OCI-LY7 (cell line): ENCODE measurements around the gene CINP. TPM values are rescaled to one million over a fixed set of nuclear protein-coding genes. Genes with fewer than 3 reads are reported as not detected.
"Not testable (repeated sequence)": the region's sequence is repeated elsewhere in the genome, so short reads cannot be mapped to it uniquely, and the experiment has no call there.

Experiments used
- BruUV-seq: library from RNA; stranded (reverse); fragments of 400-500 nt; replicated peaks from 2 replicates; lab custom pipeline; 2021; lab: Mats Ljungman, UMichigan
- CTCF ChIA-PET: fragments of 300-600 bp; sonication (Branson Sonifier 250); formaldehyde crosslinking; loops from one replicate; lab custom pipeline; 2022; ENCODE audit warnings: antibody characterized with exemption; ENCODE audit not compliant: unreplicated experiment; lab: Charles Lee
- POLR2A ChIA-PET: fragments of 300-600 bp; sonication (Branson Sonifier 250); formaldehyde crosslinking; loops from one replicate; lab custom pipeline; 2022; ENCODE audit warnings: antibody characterized with exemption; lab: Charles Lee
- DNase-seq: peaks from one replicate; pipeline ENCODE4 v3.0.0-alpha.2; 2015; ENCODE audit warnings: low spot score
- H2AFZ ChIP-seq: fragments of 200-600 bp; sonication (generic), shearing (Covaris generic); 2 replicates; pipeline ENCODE4 v1.6.1; 2014; ENCODE audit warnings: mild to moderate bottlenecking, antibody characterized with exemption, low read length, moderate library complexity
- H3K27ac ChIP-seq: fragments of 200-600 bp; sonication (generic); 2 replicates; pipeline ENCODE4 v1.5.1; 2014; ENCODE audit warnings: mixed run types, low read depth, mild to moderate bottlenecking, moderate library complexity, low read length, inconsistent platforms; ENCODE audit not compliant: poor library complexity, severe bottlenecking
- H3K36me3 ChIP-seq: fragments of 200-600 bp; sonication (generic); 2 replicates; pipeline ENCODE4 v1.6.1; 2014; ENCODE audit warnings: mild to moderate bottlenecking, antibody characterized with exemption, low read length, moderate library complexity, mixed read lengths; ENCODE audit not compliant: insufficient read depth
- H3K4me1 ChIP-seq: fragments of 200-600 bp; sonication (generic); 2 replicates; pipeline ENCODE4 v1.5.1; 2014; ENCODE audit warnings: mild to moderate bottlenecking, low read length; ENCODE audit not compliant: insufficient read depth, poor library complexity, severe bottlenecking
- H3K4me2 ChIP-seq: fragments of 200-600 bp; sonication (generic); 2 replicates; pipeline ENCODE4 v1.6.1; 2014; ENCODE audit warnings: mild to moderate bottlenecking, low read length
- H3K4me3 ChIP-seq: fragments of 200-600 bp; sonication (generic); 2 replicates; pipeline ENCODE4 v1.5.1; 2014; ENCODE audit warnings: mild to moderate bottlenecking, low read depth, low read length; ENCODE audit not compliant: poor library complexity, severe bottlenecking
- H3K79me2 ChIP-seq: fragments of 200-600 bp; sonication (generic); 2 replicates; pipeline ENCODE4 v1.6.1; 2016; ENCODE audit warnings: low read depth, mild to moderate bottlenecking, low read length, moderate library complexity, mixed read lengths; ENCODE audit not compliant: insufficient read depth
- H3K9me2 ChIP-seq: fragments of 200-600 bp; sonication (generic); 2 replicates; pipeline ENCODE4 v1.6.1; 2016; ENCODE audit warnings: mild to moderate bottlenecking, low read length, mixed read lengths; ENCODE audit not compliant: insufficient read depth
- H3K9me3 ChIP-seq: fragments of 200-600 bp; sonication (generic); 2 replicates; pipeline ENCODE4 v1.6.1; 2014; ENCODE audit warnings: mild to moderate bottlenecking, mixed run types, low read length, mixed read lengths
- H4K20me1 ChIP-seq: fragments of 200-600 bp; sonication (generic); 2 replicates; pipeline ENCODE4 v1.6.1; 2014; ENCODE audit warnings: mild to moderate bottlenecking, antibody characterized with exemption, low read length, moderate library complexity, mixed read lengths; ENCODE audit not compliant: insufficient read depth
- CTCF ChIP-seq: fragments of 200-600 bp; sonication (generic); conservative IDR thresholded peaks from 2 replicates; pipeline ENCODE4 v1.5.1; 2014; ENCODE audit warnings: mild to moderate bottlenecking, antibody characterized with exemption, low read length, moderate library complexity, mixed read lengths
- EZH2phosphoT487 ChIP-seq: fragments of 200-600 bp; sonication (generic); IDR thresholded peaks from 2 replicates; pipeline ENCODE4 v1.6.1; 2018; ENCODE audit warnings: low read depth, borderline replicate concordance, mild to moderate bottlenecking, mixed run types, antibody characterized with exemption, low read length, moderate library complexity, mixed read lengths
- intact Hi-C: fragments of 100-400 bp; cut with micrococcal nuclease; formaldehyde crosslinking; loops from one replicate; pipeline ENCODE4 v1.10.0; 2022; ENCODE audit not compliant: unreplicated experiment
- total RNA-seq, 2 experiments: library from RNA; depleted of rRNA in 1 of 2; stranded (reverse); fragments of >200 nt in 1 of 2; shearing (Covaris generic) in 1 of 2; gene quantifications; 2 replicates each; pipeline ENCODE4 v1.2.3, GENCODE V29; 2014 to 2022

Gene CINP
- total RNA-seq, 2 experiments from 2014 or later: 28.2 to 29.8 TPM

GRCh38 chr14:102353126-102353619 lies 9.5 kb downstream of the CINP start:
- ChIA-PET CTCF (no interaction called here), POLR2A (no interaction called here)
- Histone ChIP-seq H3K4me1 (no peaks in the 10 kb centered on the region), H3K4me3 (no peak overlapping the region), H3K79me2 (no peaks in the 10 kb centered on the region), H2AFZ (no peak overlapping the region), H3K27ac (no peak overlapping the region), H4K20me1 (no peaks in the 10 kb centered on the region), H3K4me2 (no peak overlapping the region), H3K9me2 (no peaks in the 10 kb centered on the region), H3K36me3 (peaks cover 72% of the 10 kb centered on the region), H3K9me3 (no peaks in the 10 kb centered on the region)
- DNase-seq: no peak
- intact Hi-C loops: no loop called here
- TF ChIP-seq CTCF: no peak
- no peak for TF ChIP-seq EZH2phosphoT487
- BruUV-seq: no TSS peak

DNA sequence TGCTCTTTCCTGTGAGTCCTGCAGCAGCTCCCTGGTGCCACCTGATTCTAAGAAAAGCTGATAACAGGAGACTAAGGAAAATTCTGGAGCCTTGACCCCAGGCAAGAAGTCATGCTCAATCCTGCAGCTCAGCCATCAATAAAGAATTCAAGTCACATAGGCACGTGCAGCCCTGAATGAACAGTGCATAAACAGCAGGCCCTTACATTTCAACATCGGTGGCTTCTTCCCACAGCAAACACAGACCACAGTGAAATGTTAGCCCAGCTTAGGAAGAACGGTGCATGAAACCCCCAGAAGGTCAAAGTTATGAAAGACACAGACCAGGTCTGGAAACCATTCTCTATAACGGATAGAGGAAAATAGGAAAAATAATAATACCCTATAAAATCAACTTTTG lies 10.5 kb downstream of the CINP start:
- Histone ChIP-seq H3K4me3 (no peak overlapping the region), H3K27ac (no peak overlapping the region), H4K20me1 (no peaks in the 10 kb centered on the region), H3K9me2 (no peaks in the 10 kb centered on the region), H3K9me3 (no peaks in the 10 kb centered on the region), H3K79me2 (no peaks in the 10 kb centered on the region), H3K4me1 (no peaks in the 10 kb centered on the region), H2AFZ (no peak overlapping the region), H3K4me2 (no peak overlapping the region), H3K36me3 (peaks cover 70% of the 10 kb centered on the region)
- intact Hi-C loops: no loop called here
- no peak for TF ChIP-seq EZH2phosphoT487
- TF ChIP-seq CTCF: no peak
- no TSS peak for BruUV-seq
- DNase-seq: no peak
- POLR2A ChIA-PET: interaction anchor here (0.7 kb wide), 1 partner anchor 149 kb away, joined by 3 read pairs; no protein-coding TSS in a partner anchor
- CTCF ChIA-PET: no interaction called here

GRCh38 chr14:102351593-102351992 lies 11.1 kb downstream of the CINP start:
- H2AFZ ChIP-seq, CTCF ChIA-PET: not testable (repeated sequence)

More at GRCh38 chr14:102351593-102351992, 11.1 kb downstream of the CINP start:
- H3K4me3 ChIP-seq, H3K9me2 ChIP-seq, DNase-seq, H3K4me2 ChIP-seq, H3K79me2 ChIP-seq, intact Hi-C loops, H3K9me3 ChIP-seq, H4K20me1 ChIP-seq, H3K27ac ChIP-seq, BruUV-seq, H3K4me1 ChIP-seq: not testable (repeated sequence)
- POLR2A ChIA-PET: interaction anchor here (0.7 kb wide), 1 partner anchor 150 kb away, joined by 3 read pairs; no protein-coding TSS in a partner anchor
- H3K36me3 ChIP-seq: peaks cover 67% of the 10 kb centered on the region
